ENCODE data around the gene MAP1A.

Gene MAP1A

GRCh38 chr15:43508991-43509659, 8.3 kb upstream of the MAP1A start:
- no peak overlapping the region for H3K27ac ChIP-seq (ENCODE audit: low read depth, low read length)
- no peak overlapping the region for H3K4me3 ChIP-seq (ENCODE audit: low read length)

GRCh38 chr15:43509660-43510199, 7.7 kb upstream of the MAP1A start:
- Histone ChIP-seq H4K20me1 (ENCODE audit: control insufficient read depth, insufficient read depth, low read depth, low read length) (peaks cover 5% of the 10 kb centered on the region; the same call in 1 of the 2 replicates), H3K36me3 (ENCODE audit: control insufficient read depth, low read length) (no peaks in the 10 kb centered on the region), H3K4me2 (ENCODE audit: low read length) (peak overlapping the region; percentile 83), H3K9me2 (replicated peaks; ENCODE audit: control insufficient read depth, low read length) (no peaks in the 10 kb centered on the region), H3K4me3 (ENCODE audit: low read length) (peak overlapping the region; percentile 86), H3K79me2 (ENCODE audit: control insufficient read depth, low read length) (no peaks in the 10 kb centered on the region), H3K4me1 (ENCODE audit: control insufficient read depth, low read length) (peaks cover 19% of the 10 kb centered on the region), H3K27me3 (ENCODE audit: control insufficient read depth, low read length) (peaks cover 23% of the 10 kb centered on the region), H3K27ac (ENCODE audit: low read depth, low read length) (no peak overlapping the region), H3K9me3 (ENCODE audit: control insufficient read depth, insufficient read depth, low read length) (no peaks in the 10 kb centered on the region), H3F3A (ENCODE audit: control insufficient read depth, insufficient read depth) (no peaks in the 10 kb centered on the region)
- no peak for TF ChIP-seq EZH2phosphoT487 (IDR thresholded peaks at IDR 0.05; ENCODE audit: borderline replicate concordance, low read length)
- no peak for TF ChIP-seq CTCF (IDR thresholded peaks at IDR 0.05; ENCODE audit: low read depth, low read length, poor library complexity, severe bottlenecking)

More at GRCh38 chr15:43508991-43509659, 8.3 kb upstream of the MAP1A start:
- peaks cover 19% of the 10 kb centered on the region for H3K4me1 ChIP-seq (ENCODE audit: control insufficient read depth, low read length)
- H3K9me3 ChIP-seq (ENCODE audit: control insufficient read depth, insufficient read depth, low read length) = no peaks in the 10 kb centered on the region
- TF ChIP-seq CTCF (IDR thresholded peaks at IDR 0.05; ENCODE audit: low read depth, low read length, poor library complexity, severe bottlenecking) = no peak
- TF ChIP-seq EZH2phosphoT487 (IDR thresholded peaks at IDR 0.05; ENCODE audit: borderline replicate concordance, low read length) = no peak
- no peaks in the 10 kb centered on the region for H3K36me3 ChIP-seq (ENCODE audit: control insufficient read depth, low read length)
- peak overlapping the region; percentile 83; the same call in 1 of the 2 replicates for H3K4me2 ChIP-seq (ENCODE audit: low read length)
- H3K27me3 ChIP-seq (ENCODE audit: control insufficient read depth, low read length) = peaks cover 23% of the 10 kb centered on the region
- no peaks in the 10 kb centered on the region for H3F3A ChIP-seq (ENCODE audit: control insufficient read depth, insufficient read depth)
- H4K20me1 ChIP-seq (ENCODE audit: control insufficient read depth, insufficient read depth, low read depth, low read length) = peaks cover 5% of the 10 kb centered on the region; the same call in 1 of the 2 replicates
- no peaks in the 10 kb centered on the region for H3K9me2 ChIP-seq (replicated peaks; ENCODE audit: control insufficient read depth, low read length)
- H3K79me2 ChIP-seq (ENCODE audit: control insufficient read depth, low read length) = no peaks in the 10 kb centered on the region

- no peak for TF ChIP-seq EZH2phosphoT487 (IDR thresholded peaks at IDR 0.05; ENCODE audit: borderline replicate concordance, low read length)
- peak; percentile 18 for TF ChIP-seq CTCF (IDR thresholded peaks at IDR 0.05; ENCODE audit: low read depth, low read length, poor library complexity, severe bottlenecking)
- peaks cover 19% of the 10 kb centered on the region for H3K4me1 ChIP-seq (ENCODE audit: control insufficient read depth, low read length)
- peak overlapping the region; percentile 35 for H3K27ac ChIP-seq (ENCODE audit: low read depth, low read length)
These were observed 7.0 kb upstream of the MAP1A start for GRCh38 chr15:43510200-43511011.

More at GRCh38 chr15:43510200-43511011, 7.0 kb upstream of the MAP1A start:
- Histone ChIP-seq H3K36me3 (ENCODE audit: control insufficient read depth, low read length) (no peaks in the 10 kb centered on the region), H4K20me1 (ENCODE audit: control insufficient read depth, insufficient read depth, low read depth, low read length) (peaks cover 5% of the 10 kb centered on the region; the same call in 1 of the 2 replicates), H3K4me3 (ENCODE audit: low read length) (peak overlapping the region; percentile 86), H3K79me2 (ENCODE audit: control insufficient read depth, low read length) (no peaks in the 10 kb centered on the region), H3F3A (ENCODE audit: control insufficient read depth, insufficient read depth) (no peaks in the 10 kb centered on the region), H3K9me3 (ENCODE audit: control insufficient read depth, insufficient read depth, low read length) (no peaks in the 10 kb centered on the region), H3K9me2 (replicated peaks; ENCODE audit: control insufficient read depth, low read length) (no peaks in the 10 kb centered on the region), H3K27me3 (ENCODE audit: control insufficient read depth, low read length) (peaks cover 23% of the 10 kb centered on the region), H3K4me2 (ENCODE audit: low read length) (peak overlapping the region; percentile 83)

Measured in DOHH2 (cell line).